Calu3 (cell line): ENCODE results near the gene COA3. TPM values are rescaled to one million over a fixed set of nuclear protein-coding genes. Genes with fewer than 3 reads are reported as not detected.
"Not testable (repeated sequence)": the region's sequence is repeated elsewhere in the genome, so short reads cannot be mapped to it uniquely, and the experiment has no call there.

Source experiments
- BruUV-seq: library from RNA; stranded (reverse); fragments of 400-500 nt; replicated peaks from 2 replicates; lab custom pipeline; 2021; lab: Mats Ljungman, UMichigan
- CTCF ChIA-PET: fragments of 300-600 bp; sonication (Branson Sonifier 250); formaldehyde crosslinking; loops from one replicate; lab custom pipeline; 2022; ENCODE audit warnings: antibody characterized with exemption; lab: Charles Lee
- DNase-seq: peaks from one replicate; pipeline ENCODE4 v3.0.0; 2022
- H3K27ac Mint-ChIP-seq: one replicate; pipeline ENCODE4 v1.8.0; 2022; ENCODE audit warnings: mixed read lengths; ENCODE audit not compliant: unreplicated experiment
- H3K27me3 Mint-ChIP-seq: one replicate; pipeline ENCODE4 v1.8.0; 2022; ENCODE audit warnings: mixed read lengths; ENCODE audit not compliant: unreplicated experiment
- H3K36me3 Mint-ChIP-seq: one replicate; pipeline ENCODE4 v1.8.0; 2022; ENCODE audit warnings: mild to moderate bottlenecking, moderate library complexity, mixed read lengths; ENCODE audit not compliant: insufficient read depth, unreplicated experiment
- H3K4me1 Mint-ChIP-seq: one replicate; pipeline ENCODE4 v1.8.0; 2022; ENCODE audit warnings: mild to moderate bottlenecking, low read depth, mixed read lengths; ENCODE audit not compliant: unreplicated experiment
- H3K4me3 Mint-ChIP-seq: one replicate; pipeline ENCODE4 v1.8.0; 2022; ENCODE audit warnings: mild to moderate bottlenecking, low read depth, moderate library complexity, mixed read lengths; ENCODE audit not compliant: unreplicated experiment
- H3K9me3 Mint-ChIP-seq: one replicate; pipeline ENCODE4 v1.8.0; 2022; ENCODE audit warnings: low read depth, mixed read lengths; ENCODE audit not compliant: unreplicated experiment
- intact Hi-C: fragments of 100-400 bp; cut with micrococcal nuclease; formaldehyde crosslinking; loops from one replicate; pipeline ENCODE4 v1.10.0; 2022; ENCODE audit not compliant: unreplicated experiment
- total RNA-seq: library from RNA; stranded (reverse); gene quantifications from 2 replicates; pipeline ENCODE4 v1.2.3, GENCODE V29; 2022
- TF ChIP-seq, protein P1 (sequence below): fragments of 200-600 bp; IDR thresholded peaks from one replicate; pipeline ENCODE4 v1.8.0; 2022; ENCODE audit warnings: antibody characterized with exemption; ENCODE audit not compliant: unreplicated experiment

The COA3 gene
- total RNA-seq, 1 experiment from 2014 or later = 99.9 TPM

DNA sequence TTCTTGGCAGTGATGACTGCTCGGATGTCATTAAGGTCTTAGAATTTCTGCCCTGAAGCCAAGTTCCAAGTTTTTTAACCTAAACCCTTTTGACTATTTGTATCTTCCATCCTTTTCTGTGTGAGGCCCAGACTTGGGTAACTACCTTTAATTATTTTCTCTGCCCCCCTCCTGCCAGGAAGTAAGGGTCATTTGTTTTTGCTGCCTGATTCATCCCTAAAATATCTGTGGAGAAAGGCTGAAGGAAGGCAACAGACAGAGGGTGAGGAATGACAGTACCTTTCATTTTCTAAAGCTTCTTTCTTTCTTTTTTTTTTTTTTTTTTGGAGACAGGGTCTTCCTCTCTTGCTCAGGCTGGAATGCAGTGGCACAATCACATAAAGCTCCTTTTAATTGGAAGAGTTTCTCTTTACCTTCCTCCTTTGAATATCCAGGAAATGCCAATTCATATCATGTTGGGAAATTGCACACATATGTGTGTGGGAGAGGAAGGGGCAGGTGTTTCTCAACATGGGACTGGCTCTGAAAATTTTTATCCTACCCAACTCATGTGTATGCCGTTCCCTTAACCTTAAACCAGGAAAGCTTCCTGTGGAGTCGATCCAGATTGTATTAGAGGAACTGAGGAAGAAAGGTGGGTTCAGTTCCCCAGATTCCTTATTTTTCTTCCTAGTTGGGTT, 24.3 kb downstream of the COA3 start:
- Mint-ChIP-seq H3K27me3 (no peaks in the 10 kb centered on the region), H3K4me3 (peak overlapping the region; percentile 90), H3K36me3 (peaks cover 38% of the 10 kb centered on the region), H3K27ac (peak overlapping the region; percentile 78), H3K4me1 (peaks cover 18% of the 10 kb centered on the region), H3K9me3 (no peaks in the 10 kb centered on the region)
- TF ChIP-seq, protein P1, sequence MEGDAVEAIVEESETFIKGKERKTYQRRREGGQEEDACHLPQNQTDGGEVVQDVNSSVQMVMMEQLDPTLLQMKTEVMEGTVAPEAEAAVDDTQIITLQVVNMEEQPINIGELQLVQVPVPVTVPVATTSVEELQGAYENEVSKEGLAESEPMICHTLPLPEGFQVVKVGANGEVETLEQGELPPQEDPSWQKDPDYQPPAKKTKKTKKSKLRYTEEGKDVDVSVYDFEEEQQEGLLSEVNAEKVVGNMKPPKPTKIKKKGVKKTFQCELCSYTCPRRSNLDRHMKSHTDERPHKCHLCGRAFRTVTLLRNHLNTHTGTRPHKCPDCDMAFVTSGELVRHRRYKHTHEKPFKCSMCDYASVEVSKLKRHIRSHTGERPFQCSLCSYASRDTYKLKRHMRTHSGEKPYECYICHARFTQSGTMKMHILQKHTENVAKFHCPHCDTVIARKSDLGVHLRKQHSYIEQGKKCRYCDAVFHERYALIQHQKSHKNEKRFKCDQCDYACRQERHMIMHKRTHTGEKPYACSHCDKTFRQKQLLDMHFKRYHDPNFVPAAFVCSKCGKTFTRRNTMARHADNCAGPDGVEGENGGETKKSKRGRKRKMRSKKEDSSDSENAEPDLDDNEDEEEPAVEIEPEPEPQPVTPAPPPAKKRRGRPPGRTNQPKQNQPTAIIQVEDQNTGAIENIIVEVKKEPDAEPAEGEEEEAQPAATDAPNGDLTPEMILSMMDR = no peak
- CTCF ChIA-PET = interaction anchor here (0.9 to 2.0 kb wide), 6 partner anchors 11 to 196 kb away, joined by 3 to 26 read pairs (median 6); partner anchors contain the start of genes BECN1, PSMC3IP, RETREG3 and TUBG1
- no peak for DNase-seq
- BruUV-seq = no TSS peak
- intact Hi-C loops = no loop called here

DNA sequence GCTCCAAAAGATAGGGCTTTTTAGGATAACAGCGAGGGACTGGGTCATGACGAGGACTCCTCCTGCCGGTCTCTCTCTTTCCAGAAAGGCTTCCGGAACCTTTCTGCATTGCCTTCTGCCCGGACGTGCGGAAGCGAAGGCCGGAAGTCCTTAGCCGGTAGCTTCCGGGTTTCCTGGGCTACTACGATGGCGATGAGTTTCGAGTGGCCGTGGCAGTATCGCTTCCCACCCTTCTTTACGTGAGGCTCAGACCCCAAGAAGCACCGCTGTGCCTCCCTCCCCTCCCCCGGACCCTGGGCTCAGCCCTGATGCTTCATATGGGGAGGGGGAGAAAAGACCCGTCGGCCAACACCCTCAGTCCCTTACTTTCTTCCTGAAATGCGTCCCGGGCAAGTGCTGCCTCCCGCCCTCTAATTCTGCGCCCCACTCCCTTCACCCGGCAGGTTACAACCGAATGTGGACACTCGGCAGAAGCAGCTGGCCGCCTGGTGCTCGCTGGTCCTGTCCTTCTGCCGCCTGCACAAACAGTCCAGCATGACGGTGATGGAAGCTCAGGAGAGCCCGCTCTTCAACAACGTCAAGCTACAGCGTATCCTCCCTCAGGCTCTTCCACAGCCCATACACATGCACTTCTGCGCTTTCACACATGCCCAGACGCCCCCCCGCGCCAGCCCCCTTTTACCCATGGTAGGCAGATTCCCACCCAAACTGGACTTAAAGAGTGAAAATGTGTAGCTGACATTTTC, 25.0 kb downstream of the COA3 start, which contains the start of gene VPS25:
Gene VPS25 (plus strand): TSS at position 160 of the 746 bp plus-strand sequence. CDS start 27 bp downstream, at position 187.
- peak within 1 kb of the TSS; percentile 78 for H3K27ac Mint-ChIP-seq
- CTCF ChIA-PET = interaction anchor here (0.6 to 2.0 kb wide), 13 partner anchors 10 to 351 kb away, joined by 3 to 26 read pairs (median 4); partner anchors contain the start of genes BECN1, MLX, PSMC3IP and RETREG3
- DNase-seq = peak; percentile 88
- intact Hi-C loops = no loop called here
- H3K36me3 Mint-ChIP-seq = peaks cover 35% of the 10 kb centered on the region
- BruUV-seq = TSS peak; percentile 73
- TF ChIP-seq, protein P1 = no peak
- H3K27me3 Mint-ChIP-seq = peaks cover 1% of the 10 kb centered on the region
- H3K4me3 Mint-ChIP-seq = peak within 1 kb of the TSS; percentile 90
- peaks cover 18% of the 10 kb centered on the region for H3K4me1 Mint-ChIP-seq
- no peaks in the 10 kb centered on the region for H3K9me3 Mint-ChIP-seq

- intact Hi-C loops = no loop called here
- Mint-ChIP-seq H3K4me3 (peak overlapping the region; percentile 90), H3K27me3 (peaks cover 7% of the 10 kb centered on the region), H3K36me3 (peaks cover 31% of the 10 kb centered on the region), H3K9me3 (no peaks in the 10 kb centered on the region), H3K27ac (peak overlapping the region; percentile 78), H3K4me1 (peaks cover 18% of the 10 kb centered on the region)
- TF ChIP-seq, protein P1 = no peak
- DNase-seq = no peak
- BruUV-seq = TSS peak; percentile 86
- CTCF ChIA-PET = interaction anchor here (0.6 to 2.0 kb wide), 10 partner anchors 9 to 351 kb away, joined by 3 to 26 read pairs (median 4); partner anchors contain the start of genes BECN1, MLX and PSMC3IP
Measured at GRCh38 chr17:42772945-42773289, 25.6 kb downstream of the COA3 start.

DNA sequence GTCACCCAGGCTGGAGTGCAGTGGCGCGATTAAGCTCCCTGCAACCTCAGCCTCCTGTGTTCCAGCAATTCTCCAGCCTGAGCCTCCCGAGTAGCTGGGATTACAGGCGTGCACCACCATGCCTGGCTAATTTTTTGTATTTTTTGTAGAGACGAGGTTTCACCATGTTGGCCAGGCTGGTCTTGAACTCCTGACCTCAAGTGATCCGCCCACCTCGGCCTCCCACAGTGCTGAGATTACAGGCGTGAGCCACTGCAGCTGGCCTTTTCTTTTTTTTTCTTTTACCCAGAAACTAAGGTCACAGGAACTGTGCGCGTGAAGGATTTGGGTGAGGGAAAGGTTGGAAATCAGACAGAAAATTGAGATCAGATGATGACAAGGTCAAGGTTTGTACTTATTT, 28.5 kb downstream of the COA3 start:
- BruUV-seq, H3K4me3 Mint-ChIP-seq, H3K9me3 Mint-ChIP-seq, H3K27ac Mint-ChIP-seq, DNase-seq: not testable (repeated sequence)
- peaks cover 31% of the 10 kb centered on the region for H3K27me3 Mint-ChIP-seq
- peaks cover 18% of the 10 kb centered on the region for H3K4me1 Mint-ChIP-seq
- H3K36me3 Mint-ChIP-seq = peaks cover 16% of the 10 kb centered on the region
- intact Hi-C loops = loop anchor here (10.0 kb wide), 2 partner anchors 65 to 95 kb away; partner anchors contain the start of gene PLEKHH3
- CTCF ChIA-PET = interaction anchor here (0.6 kb wide), 1 partner anchor 11 kb away, joined by 3 read pairs; the partner anchor contains the start of gene WNK4

GRCh38 chr17:42768006-42768405, 30.5 kb downstream of the COA3 start:
- CTCF ChIA-PET, BruUV-seq, H3K4me1 Mint-ChIP-seq, DNase-seq, H3K27ac Mint-ChIP-seq, H3K9me3 Mint-ChIP-seq, H3K4me3 Mint-ChIP-seq, H3K36me3 Mint-ChIP-seq: not testable (repeated sequence)
- peaks cover 51% of the 10 kb centered on the region for H3K27me3 Mint-ChIP-seq
- intact Hi-C loops = loop anchor here (10.0 kb wide), 2 partner anchors 63 to 93 kb away; partner anchors contain the start of gene PLEKHH3
